ENCODE measurements around the gene SLC25A30. TPM values are rescaled to one million over a fixed set of nuclear protein-coding genes. Genes with fewer than 3 reads are reported as not detected.

Gene SLC25A30
- total and polyA plus RNA-seq, 2 of the 13 experiments (the other 11 are each of a cell fraction or from before 2014, with no cell fraction given) = 19.6 to 22.5 TPM

- TF ChIP-seq, protein P1, sequence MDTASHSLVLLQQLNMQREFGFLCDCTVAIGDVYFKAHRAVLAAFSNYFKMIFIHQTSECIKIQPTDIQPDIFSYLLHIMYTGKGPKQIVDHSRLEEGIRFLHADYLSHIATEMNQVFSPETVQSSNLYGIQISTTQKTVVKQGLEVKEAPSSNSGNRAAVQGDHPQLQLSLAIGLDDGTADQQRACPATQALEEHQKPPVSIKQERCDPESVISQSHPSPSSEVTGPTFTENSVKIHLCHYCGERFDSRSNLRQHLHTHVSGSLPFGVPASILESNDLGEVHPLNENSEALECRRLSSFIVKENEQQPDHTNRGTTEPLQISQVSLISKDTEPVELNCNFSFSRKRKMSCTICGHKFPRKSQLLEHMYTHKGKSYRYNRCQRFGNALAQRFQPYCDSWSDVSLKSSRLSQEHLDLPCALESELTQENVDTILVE (CRISPR knock-in tag; IDR thresholded peaks at IDR 0.05) = peak; percentile 25; the same call in 1 of the 2 replicates
- TF ChIP-seq MIER2 (CRISPR knock-in tag; IDR thresholded peaks at IDR 0.05) = no peak
- no peak for TF ChIP-seq ZNF770 (CRISPR knock-in tag; IDR thresholded peaks at IDR 0.05)
- TF ChIP-seq, protein P2, sequence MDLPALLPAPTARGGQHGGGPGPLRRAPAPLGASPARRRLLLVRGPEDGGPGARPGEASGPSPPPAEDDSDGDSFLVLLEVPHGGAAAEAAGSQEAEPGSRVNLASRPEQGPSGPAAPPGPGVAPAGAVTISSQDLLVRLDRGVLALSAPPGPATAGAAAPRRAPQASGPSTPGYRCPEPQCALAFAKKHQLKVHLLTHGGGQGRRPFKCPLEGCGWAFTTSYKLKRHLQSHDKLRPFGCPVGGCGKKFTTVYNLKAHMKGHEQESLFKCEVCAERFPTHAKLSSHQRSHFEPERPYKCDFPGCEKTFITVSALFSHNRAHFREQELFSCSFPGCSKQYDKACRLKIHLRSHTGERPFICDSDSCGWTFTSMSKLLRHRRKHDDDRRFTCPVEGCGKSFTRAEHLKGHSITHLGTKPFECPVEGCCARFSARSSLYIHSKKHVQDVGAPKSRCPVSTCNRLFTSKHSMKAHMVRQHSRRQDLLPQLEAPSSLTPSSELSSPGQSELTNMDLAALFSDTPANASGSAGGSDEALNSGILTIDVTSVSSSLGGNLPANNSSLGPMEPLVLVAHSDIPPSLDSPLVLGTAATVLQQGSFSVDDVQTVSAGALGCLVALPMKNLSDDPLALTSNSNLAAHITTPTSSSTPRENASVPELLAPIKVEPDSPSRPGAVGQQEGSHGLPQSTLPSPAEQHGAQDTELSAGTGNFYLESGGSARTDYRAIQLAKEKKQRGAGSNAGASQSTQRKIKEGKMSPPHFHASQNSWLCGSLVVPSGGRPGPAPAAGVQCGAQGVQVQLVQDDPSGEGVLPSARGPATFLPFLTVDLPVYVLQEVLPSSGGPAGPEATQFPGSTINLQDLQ (CRISPR knock-in tag; IDR thresholded peaks at IDR 0.05) = no peak
- peak; percentile 54; the same call in 1 of the 2 replicates for TF ChIP-seq RAD21 (CRISPR knock-in tag; IDR thresholded peaks at IDR 0.05)
- no peak for TF ChIP-seq GTF3A (CRISPR knock-in tag; conservative IDR thresholded peaks at IDR 0.05)
- no peak for TF ChIP-seq ZNF563 (CRISPR knock-in tag; IDR thresholded peaks at IDR 0.05)
- TF ChIP-seq ZNF776 (CRISPR knock-in tag; IDR thresholded peaks at IDR 0.05) = no peak
- TF ChIP-seq, protein P3, sequence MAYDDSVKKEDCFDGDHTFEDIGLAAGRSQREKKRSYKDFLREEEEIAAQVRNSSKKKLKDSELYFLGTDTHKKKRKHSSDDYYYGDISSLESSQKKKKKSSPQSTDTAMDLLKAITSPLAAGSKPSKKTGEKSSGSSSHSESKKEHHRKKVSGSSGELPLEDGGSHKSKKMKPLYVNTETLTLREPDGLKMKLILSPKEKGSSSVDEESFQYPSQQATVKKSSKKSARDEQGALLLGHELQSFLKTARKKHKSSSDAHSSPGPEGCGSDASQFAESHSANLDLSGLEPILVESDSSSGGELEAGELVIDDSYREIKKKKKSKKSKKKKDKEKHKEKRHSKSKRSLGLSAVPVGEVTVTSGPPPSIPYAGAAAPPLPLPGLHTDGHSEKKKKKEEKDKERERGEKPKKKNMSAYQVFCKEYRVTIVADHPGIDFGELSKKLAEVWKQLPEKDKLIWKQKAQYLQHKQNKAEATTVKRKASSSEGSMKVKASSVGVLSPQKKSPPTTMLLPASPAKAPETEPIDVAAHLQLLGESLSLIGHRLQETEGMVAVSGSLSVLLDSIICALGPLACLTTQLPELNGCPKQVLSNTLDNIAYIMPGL (CRISPR knock-in tag; IDR thresholded peaks at IDR 0.05; ENCODE audit: borderline replicate concordance in 1 of 2, low read depth in 1 of 2) = peak in 1 of 2 experiments; percentile 28; a peak in 1 of 4 replicates
- peak; percentile 47 for TF ChIP-seq GATAD2A (CRISPR knock-in tag; IDR thresholded peaks at IDR 0.05)
- TF ChIP-seq, protein P4, sequence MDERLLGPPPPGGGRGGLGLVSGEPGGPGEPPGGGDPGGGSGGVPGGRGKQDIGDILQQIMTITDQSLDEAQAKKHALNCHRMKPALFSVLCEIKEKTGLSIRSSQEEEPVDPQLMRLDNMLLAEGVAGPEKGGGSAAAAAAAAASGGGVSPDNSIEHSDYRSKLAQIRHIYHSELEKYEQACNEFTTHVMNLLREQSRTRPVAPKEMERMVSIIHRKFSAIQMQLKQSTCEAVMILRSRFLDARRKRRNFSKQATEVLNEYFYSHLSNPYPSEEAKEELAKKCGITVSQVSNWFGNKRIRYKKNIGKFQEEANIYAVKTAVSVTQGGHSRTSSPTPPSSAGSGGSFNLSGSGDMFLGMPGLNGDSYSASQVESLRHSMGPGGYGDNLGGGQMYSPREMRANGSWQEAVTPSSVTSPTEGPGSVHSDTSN (CRISPR knock-in tag; IDR thresholded peaks at IDR 0.05) = no peak
- no peak for TF ChIP-seq NR2F6 (IDR thresholded peaks at IDR 0.05)
- TF ChIP-seq NR2F6 (CRISPR knock-in tag; IDR thresholded peaks at IDR 0.05) = 0 out of 2 replicates have a peak, but pooled peaks have one; percentile 18
Observed at GRCh38 chr13:45441633-45442032, 23.5 kb upstream of the SLC25A30 start (continued).

Data from HepG2 (cell line).